CD4-positive, alpha-beta T cell treated with Interleukin-15 for 1 hour (primary cell): Measurements from ENCODE around the gene KCNA5.

Experiments
- DNase-seq: peaks from one replicate; pipeline ENCODE4 v3.0.0-alpha.2; 2020

The KCNA5 gene

DNA sequence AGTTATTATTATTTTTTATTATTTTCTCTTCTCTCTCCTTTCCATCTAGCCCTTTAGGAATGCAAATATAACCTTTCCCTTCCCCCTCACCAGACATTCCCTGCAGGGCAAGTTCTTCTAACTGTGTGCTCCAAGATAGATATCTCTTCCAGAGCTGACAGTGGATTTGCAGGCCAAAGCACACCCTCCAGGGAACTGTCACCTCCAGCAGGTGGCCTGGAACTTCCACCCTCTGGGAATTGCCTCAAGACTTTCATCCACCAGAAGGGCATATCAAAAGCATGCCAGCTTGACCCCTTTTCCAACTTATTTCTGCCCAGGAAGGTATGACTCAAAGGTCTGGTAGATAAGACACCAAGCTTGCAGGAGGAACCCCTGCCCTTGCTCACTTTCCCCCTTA is 13.6 kb upstream of the KCNA5 start:
- no peak for DNase-seq

DNA sequence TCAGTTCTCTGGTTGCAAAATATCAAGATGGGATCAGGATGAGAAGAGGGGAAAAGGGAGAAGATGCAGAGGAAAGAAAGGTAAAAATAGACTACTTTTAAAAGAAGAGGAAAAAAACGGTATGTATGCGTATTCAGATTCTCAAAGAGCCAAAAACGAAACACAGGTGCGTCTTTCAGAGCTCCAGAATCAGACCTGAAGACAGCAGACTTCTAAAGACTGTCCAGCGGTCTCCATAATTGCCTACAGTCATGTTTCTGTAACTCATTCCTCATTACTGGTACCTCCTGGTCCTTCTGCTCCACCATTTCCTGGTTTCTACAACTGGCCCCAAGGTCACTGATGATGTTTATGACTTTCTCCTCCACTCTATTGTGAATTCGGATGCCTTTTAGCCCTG is 12.4 kb upstream of the KCNA5 start:
- DNase-seq = no peak

DNA sequence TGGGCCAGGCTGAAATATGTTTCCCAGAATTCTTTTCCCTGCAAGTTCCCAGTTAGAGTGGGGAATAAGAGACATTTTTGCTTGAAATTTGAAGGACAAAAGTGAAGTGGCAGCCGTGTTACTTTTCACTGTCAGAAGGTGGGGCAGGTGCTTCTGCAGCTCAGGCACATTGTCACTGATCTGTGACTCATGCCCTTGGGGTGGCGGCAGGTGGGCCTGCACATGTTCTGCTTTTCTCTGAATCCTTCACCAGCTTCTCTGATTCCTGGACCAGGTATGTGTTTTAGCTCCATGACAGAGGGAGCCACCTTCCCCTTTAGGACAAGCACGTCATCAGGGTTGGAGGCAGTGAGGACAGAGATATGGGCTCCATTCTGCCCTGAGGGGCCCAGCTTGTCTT is 11.7 kb upstream of the KCNA5 start:
- no peak for DNase-seq

GRCh38 chr12:5032821-5033220 is 10.9 kb upstream of the KCNA5 start:
- DNase-seq = no peak

- no peak for DNase-seq
Observed at GRCh38 chr12:5033883-5034282, 9.8 kb upstream of the KCNA5 start.

DNA sequence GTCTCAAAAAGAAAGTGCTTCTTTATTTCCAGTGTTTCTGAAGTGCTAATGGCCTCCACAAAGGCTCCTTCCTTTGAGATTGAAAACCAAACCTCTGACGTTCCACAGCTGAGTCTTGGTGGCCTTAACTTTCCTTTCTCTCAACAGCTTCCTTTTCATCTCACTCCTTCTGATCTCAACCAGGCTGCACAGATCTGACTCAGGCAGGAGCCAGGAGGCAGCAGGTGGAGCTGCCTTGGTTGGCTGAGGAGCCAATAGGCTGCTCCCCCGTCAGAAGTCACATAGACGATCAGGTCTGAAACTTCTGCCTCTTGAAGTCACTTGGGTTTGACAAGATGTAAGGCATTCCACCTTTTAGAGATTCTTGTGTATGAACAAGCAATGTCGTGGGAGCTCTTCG is 9.1 kb upstream of the KCNA5 start:
- no peak for DNase-seq

GRCh38 chr12:5035618-5036017 is 8.1 kb upstream of the KCNA5 start:
- no peak for DNase-seq

- no peak for DNase-seq
Observed at GRCh38 chr12:5036031-5036430, 7.6 kb upstream of the KCNA5 start.

DNA sequence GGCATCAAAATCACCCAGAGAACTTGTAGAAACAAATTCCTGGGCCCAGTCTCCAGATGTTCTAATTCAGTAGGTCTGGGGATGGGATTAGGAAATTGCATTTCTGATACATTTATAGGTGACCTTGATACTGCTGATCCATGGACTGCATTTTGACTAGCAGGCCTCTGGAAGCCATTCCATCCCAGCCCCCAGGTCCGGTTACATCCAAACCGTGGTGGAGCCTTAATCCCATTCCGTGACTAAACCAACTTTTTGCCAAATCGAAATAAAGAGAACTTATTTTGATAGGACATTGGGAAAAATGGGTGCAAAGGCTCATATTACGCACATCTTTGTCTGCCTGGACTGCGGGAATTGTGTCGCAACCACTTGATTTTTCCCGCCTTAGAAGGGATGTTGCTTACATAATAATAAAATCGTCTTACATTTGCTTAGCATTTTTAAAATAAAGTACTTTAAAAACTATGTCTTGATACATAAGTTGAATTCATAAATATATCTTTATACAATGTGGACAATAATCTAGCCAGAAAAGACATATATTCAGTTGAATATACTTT is 5.8 kb upstream of the KCNA5 start:
- DNase-seq = no peak

- DNase-seq = no peak
Observed at GRCh38 chr12:5038781-5039311, 4.8 kb upstream of the KCNA5 start.

- DNase-seq = no peak
Observed at GRCh38 chr12:5039815-5040214, 3.9 kb upstream of the KCNA5 start.

DNA sequence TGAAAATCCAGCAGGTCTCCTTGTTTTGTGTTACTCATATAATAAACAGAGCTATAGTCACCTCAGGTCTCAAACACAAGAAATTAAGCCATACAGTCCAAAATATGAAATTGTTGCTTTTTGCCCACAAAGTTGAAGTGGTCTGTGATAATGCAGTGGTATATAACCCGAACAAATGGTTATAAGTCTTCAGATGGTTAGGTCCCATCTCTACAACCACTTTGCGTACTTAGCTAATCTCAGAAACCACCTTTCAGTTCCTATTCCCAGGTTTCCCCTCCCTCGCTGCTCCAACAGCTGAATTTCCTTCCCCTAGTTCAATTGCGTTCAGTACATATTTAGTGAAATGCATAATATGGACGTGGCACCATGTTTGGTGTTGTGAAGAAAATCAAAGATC is 3.3 kb upstream of the KCNA5 start:
- no peak for DNase-seq

- DNase-seq = no peak
Observed at GRCh38 chr12:5044420-5045295, 979 bp downstream of the KCNA5 start.

DNA sequence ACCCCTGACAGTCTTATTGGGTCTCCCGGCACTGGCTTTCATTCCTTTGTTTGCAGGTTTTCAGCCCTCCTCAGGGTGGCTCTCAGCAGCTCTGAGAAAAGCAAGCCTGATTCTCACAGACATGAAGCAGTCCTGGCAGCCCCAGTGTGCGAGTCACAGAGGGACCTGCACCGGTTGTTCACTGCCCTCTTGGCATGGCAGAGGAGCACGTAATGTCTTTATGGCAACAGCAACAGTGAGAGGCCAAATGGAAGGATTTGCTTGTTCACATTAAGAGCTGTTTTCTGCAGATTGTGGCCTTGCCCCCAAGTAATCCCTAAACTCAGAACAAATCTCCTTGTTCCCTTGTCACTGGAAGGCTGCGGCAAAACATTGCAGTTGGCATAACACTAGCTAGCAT is 3.4 kb downstream of the KCNA5 start:
- DNase-seq = no peak

- DNase-seq = no peak
Observed at GRCh38 chr12:5047729-5048128, 4.0 kb downstream of the KCNA5 start.

DNA sequence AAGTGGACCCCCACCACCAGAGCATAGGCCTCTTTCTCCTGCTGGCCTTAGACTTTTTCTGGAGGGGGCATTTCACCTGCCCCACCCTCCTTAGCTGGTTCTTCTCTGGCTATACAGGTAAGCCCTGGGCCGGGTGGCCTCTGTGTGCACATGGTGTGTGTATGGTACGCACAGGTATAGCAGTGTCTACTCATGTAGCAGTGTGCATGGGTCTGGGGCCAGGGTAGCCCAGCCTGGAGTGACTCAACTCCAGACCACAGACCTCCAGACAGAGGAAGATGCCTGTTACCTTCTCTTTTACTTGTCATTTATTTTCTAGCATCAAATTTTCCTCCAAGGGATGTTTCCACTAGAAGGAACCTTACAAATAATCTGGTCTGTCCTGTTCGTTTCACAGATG is 6.9 kb downstream of the KCNA5 start:
- DNase-seq = no peak

DNA sequence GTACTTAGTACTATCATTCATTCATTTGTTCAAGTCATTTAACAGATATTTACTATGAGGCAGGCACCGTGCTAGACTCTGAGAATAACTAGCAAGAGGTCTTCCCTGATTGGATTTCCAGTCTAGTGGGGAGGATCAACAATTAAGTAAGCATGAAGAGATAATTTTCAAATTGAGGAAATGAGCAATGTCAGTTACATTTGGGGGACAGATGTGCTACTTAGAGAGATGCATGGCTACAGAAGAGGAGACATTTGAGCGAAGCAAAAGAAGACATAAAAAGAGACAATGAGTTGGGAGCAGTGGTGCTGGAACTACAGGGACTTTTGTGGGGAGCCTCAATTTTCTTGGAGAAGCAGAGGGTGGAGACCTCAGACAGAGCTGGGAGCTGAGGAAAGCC is 7.7 kb downstream of the KCNA5 start:
- DNase-seq = no peak

- DNase-seq = no peak
Observed at GRCh38 chr12:5051913-5052312, 8.2 kb downstream of the KCNA5 start.

- no peak for DNase-seq
Observed at GRCh38 chr12:5052348-5052747, 8.7 kb downstream of the KCNA5 start.

DNA sequence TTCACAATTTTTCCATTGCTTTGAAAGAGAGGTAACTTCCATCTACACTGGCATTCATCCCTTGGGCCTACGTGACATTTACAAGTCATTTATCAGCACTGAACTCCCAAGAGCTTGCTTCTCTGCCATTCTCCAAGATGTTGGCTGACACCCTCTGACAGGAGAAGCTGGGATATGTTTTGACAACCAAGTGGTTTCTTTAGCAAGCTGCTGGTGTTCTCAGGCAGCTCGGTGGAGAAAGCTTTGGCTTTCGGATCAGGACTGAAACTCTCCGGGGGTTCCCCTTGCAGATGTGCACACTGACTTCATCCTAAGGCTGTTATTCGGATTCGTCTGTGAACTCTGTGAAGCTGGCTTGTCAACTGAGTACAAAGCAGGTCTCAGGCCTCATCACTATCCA is 15.7 kb downstream of the KCNA5 start:
- no peak for DNase-seq

DNA sequence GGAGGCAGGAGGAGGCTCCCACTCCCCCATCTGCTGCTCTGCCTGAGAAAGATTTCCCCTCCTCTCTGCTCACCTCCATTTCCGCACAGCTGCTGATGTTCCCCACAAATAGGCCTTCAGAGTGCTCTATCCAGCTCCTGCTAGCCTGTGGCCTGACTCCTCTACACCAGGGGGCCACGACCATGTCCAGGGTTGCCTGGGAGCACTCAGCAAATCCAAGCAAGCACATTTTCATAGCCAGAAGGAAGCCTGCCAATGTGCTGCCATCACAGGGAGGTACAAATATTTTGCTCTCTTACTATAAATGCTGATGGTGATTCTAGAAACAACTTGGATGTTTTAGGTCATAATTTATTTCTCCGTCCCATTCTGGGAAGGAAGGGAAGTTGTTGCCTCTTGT is 17.3 kb downstream of the KCNA5 start:
- DNase-seq = no peak

- no peak for DNase-seq
Observed at GRCh38 chr12:5063149-5063548, 19.5 kb downstream of the KCNA5 start.

GRCh38 chr12:5064913-5065490 is 21.3 kb downstream of the KCNA5 start:
- no peak for DNase-seq

GRCh38 chr12:5066251-5066650 is 22.6 kb downstream of the KCNA5 start:
- no peak for DNase-seq
